GM21619 (cell line): ENCODE data around the gene AFF2.
"Not testable (repeated sequence)": the region's sequence is repeated elsewhere in the genome, so short reads cannot be mapped to it uniquely, and the experiment has no call there.

Experiments
- ATAC-seq: cut with Tn5 transposase; IDR thresholded peaks from one replicate; pipeline ENCODE4 v1.9.1; 2021; ENCODE audit not compliant: unreplicated experiment

Gene AFF2

DNA sequence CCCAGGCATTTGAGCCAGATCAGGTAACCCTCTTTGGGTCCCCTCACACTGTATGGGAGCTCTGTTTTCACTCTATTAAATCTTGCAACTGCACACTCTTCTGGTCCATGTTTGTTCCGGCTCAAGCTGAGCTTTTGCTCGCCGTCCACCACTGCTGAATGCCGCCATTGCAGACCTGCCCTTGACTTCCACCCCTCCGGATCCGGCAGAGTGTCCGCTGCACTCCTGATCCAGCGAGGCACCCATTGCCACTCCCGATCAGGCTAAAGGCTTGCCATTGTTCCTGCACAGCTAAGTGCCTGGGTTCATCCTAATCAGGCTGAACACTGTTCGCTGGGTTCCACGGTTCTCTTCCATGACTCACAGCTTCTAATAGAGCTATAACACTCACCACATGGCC lies 406.2 kb downstream of the AFF2 start:
- ATAC-seq, result not testable (repeated sequence)

DNA sequence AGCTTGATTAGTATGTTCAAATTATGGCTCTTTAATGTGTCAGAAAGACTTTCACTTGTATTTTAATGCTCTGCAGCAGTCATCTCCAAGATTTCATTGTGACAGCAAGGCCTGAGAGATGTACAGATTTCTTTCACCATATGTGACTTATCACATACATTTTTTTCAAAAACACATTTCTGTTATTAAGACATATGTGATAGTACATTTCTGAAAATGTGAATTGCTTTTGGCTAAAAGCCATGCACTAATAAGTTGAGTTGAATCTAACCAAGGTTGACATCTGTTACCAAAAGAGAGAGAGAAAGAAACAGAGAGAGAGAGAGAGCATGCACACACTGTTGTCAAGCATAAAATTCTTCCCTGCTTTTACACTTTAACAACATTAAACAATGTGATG lies 409.3 kb downstream of the AFF2 start:
- no peak for ATAC-seq

GRCh38 chrX:148913971-148914370 lies 413.6 kb downstream of the AFF2 start:
- ATAC-seq, result no peak

GRCh38 chrX:148914783-148915182 lies 414.4 kb downstream of the AFF2 start:
- ATAC-seq, result peak; percentile 83

- ATAC-seq, result peak; percentile 23
These were observed 415.1 kb downstream of the AFF2 start for GRCh38 chrX:148915474-148915873.

DNA sequence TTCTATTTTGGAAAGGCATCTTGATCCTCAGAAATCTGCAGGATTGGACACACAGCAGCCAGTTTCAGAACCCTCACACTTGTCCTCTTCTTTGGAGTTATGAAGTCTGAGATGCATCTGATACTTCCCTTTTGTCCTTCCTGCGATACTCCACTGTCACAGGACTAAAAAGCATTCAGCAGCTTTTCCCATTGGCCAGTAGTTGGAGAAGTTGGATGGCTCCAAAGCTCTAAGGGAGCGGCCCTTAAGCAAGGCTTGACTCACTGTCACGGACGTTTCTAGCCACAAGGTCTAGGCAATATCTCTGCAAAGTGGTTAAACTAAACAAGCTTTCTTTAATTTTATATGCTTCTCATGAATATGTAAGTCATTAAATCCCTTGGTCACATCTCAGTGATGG lies 417.0 kb downstream of the AFF2 start:
- no peak for ATAC-seq

GRCh38 chrX:148923631-148924030 lies 423.2 kb downstream of the AFF2 start:
- ATAC-seq, result no peak

- no peak for ATAC-seq
These were observed 426.0 kb downstream of the AFF2 start for GRCh38 chrX:148926371-148926770.

GRCh38 chrX:148928811-148929210 lies 428.4 kb downstream of the AFF2 start:
- no peak for ATAC-seq

DNA sequence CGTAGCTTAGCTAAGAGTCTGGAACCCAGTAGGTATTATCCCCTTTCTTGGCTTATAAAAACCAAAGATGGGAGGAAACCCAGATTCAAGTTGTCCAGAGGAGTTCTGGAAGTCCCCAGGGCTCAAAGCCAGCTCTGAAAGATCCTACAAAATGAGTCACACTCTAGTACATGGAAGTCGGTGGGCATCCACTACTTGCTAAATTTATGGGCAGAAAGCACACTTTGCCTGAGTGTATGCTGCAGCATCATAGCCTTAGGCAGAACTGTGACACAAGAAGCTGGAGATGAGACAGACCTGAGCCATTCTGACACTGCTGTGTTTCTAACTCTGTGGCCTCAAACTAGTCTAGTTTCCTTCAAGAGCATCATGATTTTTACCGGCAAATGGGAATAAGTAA lies 429.3 kb downstream of the AFF2 start:
- ATAC-seq, result no peak

DNA sequence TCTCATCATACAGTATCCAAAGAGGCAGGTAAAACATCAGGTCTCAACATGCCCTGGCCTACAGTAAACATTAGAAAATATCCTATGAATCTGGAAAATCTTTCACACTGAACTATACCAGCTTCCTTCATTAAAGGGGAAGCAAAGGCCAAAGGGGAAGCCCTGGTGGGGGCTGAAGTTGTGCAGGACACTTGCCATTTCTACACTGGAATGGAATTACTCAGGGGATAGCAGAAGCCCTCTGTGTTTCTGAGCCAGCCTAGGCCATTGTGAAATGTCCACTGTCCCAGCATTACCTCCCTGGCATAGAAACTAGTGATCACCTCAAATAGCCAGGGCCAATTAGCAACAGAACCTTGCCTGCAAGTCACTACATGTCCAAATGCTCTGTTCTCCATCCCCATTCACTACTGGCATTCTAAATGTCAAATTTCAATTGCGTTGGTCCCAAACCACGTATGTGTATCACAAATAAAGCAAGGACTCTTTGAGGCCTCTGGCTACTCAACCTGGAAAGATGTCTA lies 429.9 kb downstream of the AFF2 start:
- no peak for ATAC-seq

GRCh38 chrX:148933881-148934280 lies 433.5 kb downstream of the AFF2 start:
- no peak for ATAC-seq

GRCh38 chrX:148938348-148938747 lies 437.9 kb downstream of the AFF2 start:
- no peak for ATAC-seq

DNA sequence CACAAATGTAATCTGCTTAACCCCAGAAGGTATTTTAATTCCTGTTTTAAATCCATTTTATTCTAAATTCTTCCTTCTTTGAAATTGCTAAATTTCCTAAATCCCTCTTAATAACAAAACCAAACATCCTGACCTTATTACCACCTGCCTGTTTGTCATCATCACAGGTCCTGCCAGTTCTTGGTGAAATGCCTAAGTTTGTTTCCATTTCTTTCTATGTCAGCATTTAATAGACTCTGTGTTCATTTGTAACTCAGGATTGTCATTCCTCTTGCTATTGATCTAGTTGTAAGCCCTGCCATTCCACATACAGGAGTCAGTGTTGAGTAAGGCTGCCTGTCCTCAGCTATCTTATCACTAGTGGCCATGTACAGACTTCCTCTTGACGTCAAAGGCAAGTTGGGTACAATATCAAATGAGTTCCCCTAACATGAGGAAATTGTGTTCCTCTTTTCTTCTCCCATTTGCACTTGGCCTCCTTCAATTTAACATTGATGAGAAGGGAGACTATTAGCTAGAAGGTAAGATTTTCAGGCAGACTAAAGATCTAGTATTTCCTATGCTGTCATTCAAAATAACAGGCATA lies 440.1 kb downstream of the AFF2 start:
- ATAC-seq, result no peak

GRCh38 chrX:148942754-148943153 lies 442.3 kb downstream of the AFF2 start:
- no peak for ATAC-seq

DNA sequence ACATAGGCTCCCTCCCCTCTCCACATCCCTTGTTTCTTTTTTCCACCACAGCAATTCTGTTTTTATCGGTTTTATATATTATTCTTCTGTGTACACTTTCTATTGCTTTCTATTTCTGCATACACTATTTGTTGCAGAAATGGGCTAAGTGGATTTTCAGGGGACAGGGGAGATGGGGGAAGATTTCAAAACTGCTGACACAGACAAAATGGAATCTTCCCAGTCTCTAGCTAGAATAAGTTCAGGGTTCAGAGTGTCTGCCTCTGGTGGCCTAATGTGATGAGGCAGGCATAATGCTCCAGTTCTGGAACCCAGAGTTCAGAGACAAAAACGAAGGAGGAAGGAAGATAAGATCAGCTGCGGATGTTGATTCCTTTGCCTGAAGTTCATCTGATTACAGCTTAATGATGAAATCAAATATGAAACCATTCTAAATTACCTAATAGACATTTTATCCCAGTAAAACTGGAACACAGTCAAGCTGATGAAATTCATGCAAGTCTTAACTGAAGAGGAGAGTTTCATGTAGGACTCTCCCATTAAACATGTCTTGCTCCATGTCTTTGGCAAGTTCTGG lies 447.1 kb downstream of the AFF2 start:
- no peak for ATAC-seq

GRCh38 chrX:148956352-148956751 lies 455.9 kb downstream of the AFF2 start:
- no peak for ATAC-seq

DNA sequence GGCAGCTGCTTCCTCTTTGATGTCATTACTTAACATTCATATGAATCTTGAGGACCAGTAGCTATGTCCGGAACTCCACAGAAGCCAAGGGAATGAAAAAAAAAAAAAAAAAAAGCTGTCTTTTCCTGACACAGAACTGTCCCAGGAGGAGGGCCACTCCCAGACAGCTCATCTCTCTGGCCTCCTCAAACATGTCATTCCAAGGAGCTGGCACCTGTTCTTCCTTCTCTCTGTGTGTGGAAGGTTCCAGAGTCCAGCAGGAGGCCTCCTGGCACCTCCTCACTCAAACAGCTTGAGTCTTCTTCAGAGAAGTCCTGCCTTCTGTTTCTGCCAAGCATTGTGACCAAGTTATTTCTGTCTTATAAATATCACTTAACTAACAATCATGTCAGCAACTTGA lies 458.5 kb downstream of the AFF2 start:
- no peak for ATAC-seq

DNA sequence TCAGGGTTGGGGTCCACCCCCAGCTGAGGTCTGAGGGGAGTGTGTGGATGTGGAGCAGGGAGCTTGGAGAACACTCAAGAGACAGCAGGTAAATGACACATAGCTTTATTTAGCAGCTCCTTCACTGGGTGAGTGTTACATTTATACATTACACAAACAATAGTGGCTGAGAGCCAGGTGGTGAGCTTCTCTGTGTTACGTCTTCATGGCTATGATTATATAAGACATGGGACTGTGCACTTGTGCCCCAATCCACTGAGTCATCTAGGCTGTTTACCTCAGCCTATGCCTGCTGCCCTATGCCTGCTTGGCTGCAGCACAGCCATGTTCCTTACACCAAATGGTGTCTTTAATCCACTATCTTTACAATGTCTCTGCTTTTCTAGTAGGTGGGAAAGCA lies 459.6 kb downstream of the AFF2 start:
- no peak for ATAC-seq

DNA sequence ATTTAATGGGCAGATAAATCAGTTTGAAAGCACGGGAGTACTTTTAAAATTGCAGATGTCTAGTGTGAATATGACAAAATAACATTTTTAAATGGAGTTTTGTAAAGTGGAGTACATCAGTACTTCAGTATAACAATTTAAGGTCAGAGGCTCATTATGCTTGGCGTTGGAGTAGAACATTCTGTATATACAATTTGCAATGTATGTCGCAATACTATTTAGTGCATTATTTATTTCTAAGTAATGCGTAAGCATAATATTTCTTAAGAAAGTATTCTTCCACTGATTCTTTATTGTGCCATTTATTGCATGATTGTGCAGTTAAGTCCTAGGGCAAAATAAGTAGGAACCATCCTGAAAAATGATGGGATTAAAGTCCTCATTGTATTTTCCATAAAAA lies 461.6 kb downstream of the AFF2 start:
- no peak for ATAC-seq

- ATAC-seq, result no peak
These were observed 476.4 kb downstream of the AFF2 start for GRCh38 chrX:148976571-148977400.

GRCh38 chrX:148979786-148980185 lies 479.4 kb downstream of the AFF2 start:
- no peak for ATAC-seq
